NCI-H774 (cell line): ENCODE data around the gene RIBC2.

Source experiments
- DNase-seq: peaks from one replicate; lab custom pipeline; 2025; lab: John Stamatoyannopoulos, UW

The RIBC2 gene

GRCh38 chr22:45475063-45475747 is 61.7 kb downstream of the RIBC2 start:
- no peak for DNase-seq

DNA sequence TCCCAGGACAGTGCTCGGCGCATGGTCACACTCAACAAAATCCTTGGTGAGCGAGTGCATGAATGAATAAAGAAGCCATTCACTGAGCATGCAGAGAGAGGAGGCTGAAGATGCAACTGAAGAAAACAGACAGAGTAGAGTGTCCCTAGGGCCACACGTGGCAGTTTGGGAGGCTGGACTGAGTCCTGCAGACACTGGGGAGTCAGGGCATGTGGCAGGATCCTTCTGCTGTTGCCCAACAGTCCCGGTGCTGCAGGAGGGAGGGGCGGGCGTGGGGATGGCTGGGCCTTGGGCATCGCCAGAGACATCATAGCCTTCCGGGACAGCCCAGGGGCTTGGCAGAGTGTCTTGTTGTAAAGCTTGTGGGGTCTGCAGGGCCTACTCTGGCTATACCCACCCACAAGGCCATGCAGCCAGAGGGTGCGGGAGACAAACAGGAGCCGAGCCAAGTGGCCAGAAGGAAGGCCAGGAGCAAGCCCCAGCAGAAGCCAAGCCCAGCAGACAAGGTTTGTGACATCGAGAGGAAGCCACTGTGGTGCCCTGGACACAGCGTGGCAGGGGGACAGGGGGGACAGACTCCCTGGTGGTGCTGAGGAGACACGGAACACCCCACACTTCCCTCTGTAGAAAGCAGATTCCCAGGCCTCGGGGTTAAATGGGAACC is 62.5 kb downstream of the RIBC2 start:
- no peak for DNase-seq

DNA sequence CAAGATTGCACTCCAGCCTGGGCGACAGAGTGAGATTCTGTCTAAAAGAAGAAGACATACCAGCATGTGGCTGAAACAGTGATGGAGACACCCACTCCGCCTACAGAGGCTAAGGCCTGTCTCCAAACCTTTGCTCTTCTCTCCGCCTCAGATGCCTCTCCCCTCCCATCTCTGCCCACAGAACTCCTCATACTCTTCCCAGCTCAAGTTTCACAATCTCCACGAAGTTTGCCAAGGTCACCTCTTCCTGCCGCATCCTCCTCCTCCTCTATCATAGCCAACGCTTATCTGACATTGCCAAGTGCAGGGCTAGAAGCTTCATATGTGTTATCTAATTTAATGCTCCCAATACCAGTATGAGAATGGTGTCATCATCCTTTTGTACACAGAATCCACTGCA is 63.3 kb downstream of the RIBC2 start:
- no peak for DNase-seq

GRCh38 chr22:45477366-45478107 is 64.0 kb downstream of the RIBC2 start:
- no peak for DNase-seq

GRCh38 chr22:45478108-45478771 is 64.7 kb downstream of the RIBC2 start:
- no peak for DNase-seq

DNA sequence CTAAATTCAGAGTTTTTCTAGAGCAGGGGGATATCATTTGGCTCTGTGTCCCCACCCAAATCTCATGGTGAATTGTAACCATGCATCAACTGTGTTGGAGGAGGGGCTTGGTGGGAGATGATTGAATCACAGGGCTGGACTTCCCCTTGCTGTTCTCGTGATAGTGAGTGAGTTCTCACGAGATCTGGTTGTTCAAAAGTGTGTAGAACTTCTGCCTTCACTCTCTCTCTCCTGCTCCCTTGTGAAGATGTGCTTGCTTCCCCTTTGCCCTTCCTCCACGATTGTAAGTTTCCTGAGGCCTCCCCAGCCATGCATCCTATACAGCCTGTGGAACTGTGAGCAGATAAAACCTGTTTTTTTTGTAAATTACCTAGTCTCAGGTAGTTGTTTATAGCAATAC is 67.2 kb downstream of the RIBC2 start:
- no peak for DNase-seq

DNA sequence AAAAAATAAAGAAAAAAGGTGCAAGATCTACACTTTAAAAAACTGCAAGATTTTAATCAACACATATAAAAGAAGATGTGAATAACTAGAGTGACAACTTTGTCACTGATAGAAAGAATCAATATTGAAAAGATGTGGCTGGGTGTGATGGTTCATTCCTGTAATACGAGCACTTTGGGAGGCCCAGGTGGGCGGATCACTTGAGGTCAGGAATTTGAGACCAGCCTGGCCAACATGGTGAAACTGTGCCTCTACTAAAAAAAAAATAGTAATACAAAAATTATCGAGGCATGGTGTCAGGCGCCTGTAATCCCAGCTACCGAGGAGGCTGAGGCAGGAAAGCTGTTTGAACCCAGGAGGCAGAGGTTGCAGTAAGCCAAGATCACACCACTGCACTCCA is 68.2 kb downstream of the RIBC2 start:
- DNase-seq, result no peak
